Measurements from ENCODE around the gene GJA4. TPM values are rescaled to one million over a fixed set of nuclear protein-coding genes. Genes with fewer than 3 reads are reported as not detected.

Gene GJA4
- total and polyA plus RNA-seq, 5 donors from 2014 or later, result not detected

DNA sequence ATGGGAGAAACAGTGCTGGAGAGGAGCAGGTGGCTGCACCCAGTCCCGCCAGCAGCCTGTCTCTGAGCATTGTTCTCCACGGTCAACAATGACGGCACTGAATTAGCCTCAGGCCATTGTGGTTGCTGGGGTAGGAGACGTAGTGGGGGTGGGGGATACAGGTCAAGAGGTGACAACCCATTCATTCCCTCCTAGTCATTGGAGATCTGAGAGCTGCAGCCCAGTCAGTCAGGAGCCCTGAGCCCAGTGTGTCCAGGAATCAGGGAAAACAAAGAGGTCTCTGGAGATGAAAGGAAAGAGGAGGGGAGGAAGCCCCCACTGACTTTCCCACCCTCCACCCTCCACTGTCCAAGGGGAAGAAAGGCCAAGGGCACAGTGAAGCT, 51.4 kb downstream of the GJA4 start:
- Mint-ChIP-seq H3K27ac (no peak overlapping the region), H3K27me3 (no peaks in the 10 kb centered on the region), H3K4me3 (no peak overlapping the region)

More for the DNA sequence above, 51.4 kb downstream of the GJA4 start:
- Mint-ChIP-seq H3K4me1 (peaks cover 4 to 24% (median 8%) of the 10 kb centered on the region in 4 donors), H3K36me3 (peaks cover 12% of the 10 kb centered on the region), H3K9me3 (no peaks in the 10 kb centered on the region)
- H3K4me3 ChIP-seq (ENCODE audit: low read depth, low read length), result no peak overlapping the region
- DNase-seq (no peak), ATAC-seq (ENCODE audit: low read depth in 2 of 2) (no peak)
- no peaks in the 10 kb centered on the region for H3K36me3 ChIP-seq (ENCODE audit: control insufficient read depth, insufficient read depth, low read length)
- no peak overlapping the region for H3K27ac ChIP-seq (ENCODE audit: insufficient read depth, low read length, poor library complexity, severe bottlenecking)
- no peaks in the 10 kb centered on the region for H3K27me3 ChIP-seq (ENCODE audit: control insufficient read depth, insufficient read depth, low read length)
- no peaks in the 10 kb centered on the region for H3K4me1 ChIP-seq (ENCODE audit: control insufficient read depth, insufficient read depth, low read length, poor library complexity, severe bottlenecking)
- no peaks in the 10 kb centered on the region for H3K9me3 ChIP-seq (ENCODE audit: control insufficient read depth in 2 of 2, low read length in 2 of 2)

Other genes starting within 250 kb of the GJA4 start
- not detected for gene GJB5, start 38.0 kb upstream of the GJA4 start, total RNA-seq
- under 1 TPM in 1 of 4 donors, not detected in 3; 0.13 TPM for gene GJB5, start 38.0 kb upstream of the GJA4 start, polyA plus RNA-seq
- not detected for gene GJB4, start 33.3 kb upstream of the GJA4 start, total RNA-seq
- not detected for gene GJB4, start 33.3 kb upstream of the GJA4 start, polyA plus RNA-seq
- not detected for gene GJB3, start 11.8 kb upstream of the GJA4 start, total RNA-seq
- gene GJB3, start 11.8 kb upstream of the GJA4 start, polyA plus RNA-seq, result not detected
- gene SMIM12, start 66.8 kb downstream of the GJA4 start, total RNA-seq, result 29.7 TPM
- gene SMIM12, start 66.8 kb downstream of the GJA4 start, polyA plus RNA-seq, result 100 to 1,000 TPM in 1 of 4 donors, 10 to 100 TPM in 3; 92.2 to 105 (median 94.9) TPM
- 1.2 TPM for gene DLGAP3, start 136.7 kb downstream of the GJA4 start, total RNA-seq
- under 1 TPM; 0.11 to 0.26 (median 0.18) TPM for gene DLGAP3, start 136.7 kb downstream of the GJA4 start, polyA plus RNA-seq
- gene TMEM35B, start 192.3 kb downstream of the GJA4 start, total RNA-seq, result 13.8 TPM
- gene TMEM35B, start 192.3 kb downstream of the GJA4 start, polyA plus RNA-seq, result 100 to 1,000 TPM; 173 to 206 (median 196) TPM
- gene ZMYM6, start 238.9 kb downstream of the GJA4 start, total RNA-seq, result 28.0 TPM
- gene ZMYM6, start 238.9 kb downstream of the GJA4 start, polyA plus RNA-seq, result 10 to 100 TPM in 1 of 4 donors, 1 to 10 TPM in 3; 6.0 to 10.4 (median 7.9) TPM

Measured in CD4-positive, CD25-positive, alpha-beta regulatory T cell (primary cell).